PC-9 (cell line): ENCODE measurements around the gene MYO16.

ENCODE experiments used
- EZH2 ChIP-seq: fragments of 200-600 bp; sonication (generic); IDR thresholded peaks from 2 replicates; pipeline ENCODE4 v1.8.0; 2017; ENCODE audit warnings: antibody characterized with exemption, low read depth
- TF ChIP-seq, protein P1 (sequence below): fragments of 200-600 bp; sonication (generic); conservative IDR thresholded peaks from 2 replicates; pipeline ENCODE4 v1.6.1; 2017; ENCODE audit warnings: mixed run types, antibody characterized with exemption, mild to moderate bottlenecking, moderate library complexity

DNA sequence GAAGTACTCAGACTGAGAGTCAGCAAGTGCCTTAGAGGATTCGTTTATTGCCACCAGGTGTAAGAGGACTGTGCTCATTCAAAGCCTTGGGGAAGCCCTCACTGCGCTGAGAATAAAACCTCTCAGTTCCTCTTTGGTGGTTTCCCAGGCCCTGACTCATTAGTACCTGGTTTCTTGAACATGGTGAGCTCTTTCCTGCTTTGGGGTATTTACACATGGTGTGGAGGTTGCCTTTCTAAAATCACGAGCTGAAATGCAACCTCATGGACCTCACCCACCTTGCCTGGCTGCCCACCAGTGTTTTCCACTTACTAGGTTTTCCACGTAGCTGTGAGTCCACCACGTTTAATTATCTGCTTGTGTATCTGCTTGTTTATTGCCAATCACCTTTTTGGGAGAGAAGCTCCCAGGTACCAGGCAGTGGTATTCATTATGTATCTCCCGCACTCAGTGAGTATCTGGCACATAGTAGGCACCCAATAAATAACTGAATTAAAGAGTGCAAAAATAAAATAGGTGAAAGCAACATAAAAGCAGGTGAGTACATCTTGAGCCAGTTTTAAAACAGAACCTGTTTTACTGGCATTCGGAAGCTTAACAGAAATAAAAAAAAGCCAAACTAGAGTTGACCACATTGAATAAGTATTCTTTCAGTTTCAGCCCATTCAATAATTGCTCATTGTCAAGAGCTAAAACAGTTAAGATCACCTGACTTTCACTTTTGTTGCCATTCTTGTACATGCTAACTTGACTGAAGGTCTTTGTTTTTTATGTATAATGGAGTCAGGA, 533.0 kb downstream of the MYO16 start:
- TF ChIP-seq, protein P1, sequence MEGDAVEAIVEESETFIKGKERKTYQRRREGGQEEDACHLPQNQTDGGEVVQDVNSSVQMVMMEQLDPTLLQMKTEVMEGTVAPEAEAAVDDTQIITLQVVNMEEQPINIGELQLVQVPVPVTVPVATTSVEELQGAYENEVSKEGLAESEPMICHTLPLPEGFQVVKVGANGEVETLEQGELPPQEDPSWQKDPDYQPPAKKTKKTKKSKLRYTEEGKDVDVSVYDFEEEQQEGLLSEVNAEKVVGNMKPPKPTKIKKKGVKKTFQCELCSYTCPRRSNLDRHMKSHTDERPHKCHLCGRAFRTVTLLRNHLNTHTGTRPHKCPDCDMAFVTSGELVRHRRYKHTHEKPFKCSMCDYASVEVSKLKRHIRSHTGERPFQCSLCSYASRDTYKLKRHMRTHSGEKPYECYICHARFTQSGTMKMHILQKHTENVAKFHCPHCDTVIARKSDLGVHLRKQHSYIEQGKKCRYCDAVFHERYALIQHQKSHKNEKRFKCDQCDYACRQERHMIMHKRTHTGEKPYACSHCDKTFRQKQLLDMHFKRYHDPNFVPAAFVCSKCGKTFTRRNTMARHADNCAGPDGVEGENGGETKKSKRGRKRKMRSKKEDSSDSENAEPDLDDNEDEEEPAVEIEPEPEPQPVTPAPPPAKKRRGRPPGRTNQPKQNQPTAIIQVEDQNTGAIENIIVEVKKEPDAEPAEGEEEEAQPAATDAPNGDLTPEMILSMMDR, result no peak
- no peak for TF ChIP-seq EZH2
